Stomach (tissue), 4 donors: ENCODE results near the gene TNS2.

Experiments used
- CTCF ChIP-seq, 7 experiments: fragments of 450-650 bp in 4 of 7; fragments of 200-600 bp in 3 of 7; sonication (generic) in 3 of 7; IDR thresholded peaks; one replicate each; pipeline ENCODE4 v1.5.1; 2016 to 2019; ENCODE audit warnings: antibody characterized with exemption in 7 of 7, control low read depth in 2 of 7, mild to moderate bottlenecking in 1 of 7
- EP300 ChIP-seq: sonication (generic); formaldehyde crosslinking; IDR thresholded peaks from one replicate; pipeline ENCODE4 v1.6.1; 2017; ENCODE audit warnings: antibody characterized with exemption
- POLR2A ChIP-seq, 4 donors: fragments of 450-650 bp; IDR thresholded peaks; one replicate each; pipeline ENCODE4 v1.6.1; 2016; ENCODE audit warnings: antibody characterized with exemption in 4 of 4, control low read depth in 2 of 4, mild to moderate bottlenecking in 1 of 4, moderate library complexity in 1 of 4
- POLR2AphosphoS5 ChIP-seq, 3 donors: sonication (generic); formaldehyde crosslinking; IDR thresholded peaks; one replicate each; pipeline ENCODE4 v1.6.1; 2016; ENCODE audit warnings: antibody characterized with exemption in 3 of 3

- no peak for TF ChIP-seq CTCF (IDR thresholded peaks at IDR 0.05)
- TF ChIP-seq POLR2AphosphoS5 (IDR thresholded peaks at IDR 0.05): no peak
- no peak for TF ChIP-seq POLR2A (IDR thresholded peaks at IDR 0.05)
- no peak for TF ChIP-seq EP300
Measured at GRCh38 chr12:53006810-53007309, 43.0 kb upstream of the TNS2 start.
